Activated naive CD8-positive, alpha-beta T cell treated with anti-CD3 and anti-CD28 coated beads, Interleukin-2, amount 10 ng/mL, durations not matched to agents 7 days and 5 days (primary cell): ENCODE results near the gene FGFBP1. TPM values are rescaled to one million over a fixed set of nuclear protein-coding genes. Genes with fewer than 3 reads are reported as not detected.

ENCODE experiments used
- ATAC-seq: fragments of 150-1000 bp; cut with Tn5 transposase; one replicate; pipeline ENCODE4 v1.10.0; 2021; ENCODE audit warnings: low read depth, moderate library complexity
- POLR2A ChIA-PET: fragments of 350-600 bp; sonication (Branson Sonifier 250); formaldehyde crosslinking; loops from one replicate; lab custom pipeline; 2021; ENCODE audit warnings: antibody characterized with exemption; lab: Charles Lee
- DNase-seq: peaks from one replicate; pipeline ENCODE4 v3.0.0; 2021
- H3K27ac Mint-ChIP-seq: one replicate; pipeline ENCODE4 v1.8.0; 2022; ENCODE audit warnings: mild to moderate bottlenecking, mixed read lengths
- H3K27me3 Mint-ChIP-seq: one replicate; pipeline ENCODE4 v1.8.0; 2022; ENCODE audit warnings: mild to moderate bottlenecking, moderate library complexity, mixed read lengths
- H3K36me3 Mint-ChIP-seq: one replicate; pipeline ENCODE4 v1.8.0; 2021; ENCODE audit warnings: mild to moderate bottlenecking, mixed read lengths
- H3K4me1 Mint-ChIP-seq: one replicate; pipeline ENCODE4 v1.8.0; 2021; ENCODE audit warnings: mixed read lengths
- H3K4me3 Mint-ChIP-seq: one replicate; pipeline ENCODE4 v1.8.0; 2022; ENCODE audit warnings: mild to moderate bottlenecking, moderate library complexity, mixed read lengths
- H3K9me3 Mint-ChIP-seq: one replicate; pipeline ENCODE4 v1.8.0; 2021; ENCODE audit warnings: mixed read lengths
- total RNA-seq, 2 experiments: library from RNA; stranded (reverse); gene quantifications; one replicate each; pipeline ENCODE4 v1.2.3, GENCODE V29; 2021

FGFBP1 gene
- total RNA-seq, 2 experiments from 2014 or later: not detected

- Mint-ChIP-seq H3K36me3 (no peaks in the 10 kb centered on the region), H3K27me3 (peaks cover 41% of the 10 kb centered on the region), H3K4me3 (no peak overlapping the region), H3K9me3 (peaks cover 2% of the 10 kb centered on the region), H3K4me1 (peaks cover 8% of the 10 kb centered on the region), H3K27ac (no peak overlapping the region)
- ATAC-seq (no peak), DNase-seq (no peak)
- POLR2A ChIA-PET: no interaction called here
Observed at GRCh38 chr4:15894921-15895916, 43.3 kb downstream of the FGFBP1 start.

GRCh38 chr4:15894393-15894792, 44.1 kb downstream of the FGFBP1 start:
- Mint-ChIP-seq H3K9me3 (peaks cover 2% of the 10 kb centered on the region), H3K27ac (no peak overlapping the region), H3K27me3 (peaks cover 37% of the 10 kb centered on the region), H3K4me3 (no peak overlapping the region), H3K36me3 (no peaks in the 10 kb centered on the region), H3K4me1 (peaks cover 8% of the 10 kb centered on the region)
- DNase-seq (no peak), ATAC-seq (no peak)
- POLR2A ChIA-PET: no interaction called here

GRCh38 chr4:15893962-15894361, 44.6 kb downstream of the FGFBP1 start:
- ATAC-seq (no peak), DNase-seq (no peak)
- POLR2A ChIA-PET: no interaction called here
- H3K4me3 Mint-ChIP-seq: no peak overlapping the region
- H3K27ac Mint-ChIP-seq: no peak overlapping the region
- peaks cover 34% of the 10 kb centered on the region for H3K27me3 Mint-ChIP-seq
- H3K4me1 Mint-ChIP-seq: peaks cover 8% of the 10 kb centered on the region
- no peaks in the 10 kb centered on the region for H3K36me3 Mint-ChIP-seq
- peaks cover 2% of the 10 kb centered on the region for H3K9me3 Mint-ChIP-seq

GRCh38 chr4:15891312-15891711, 47.2 kb downstream of the FGFBP1 start:
- peaks cover 8% of the 10 kb centered on the region for H3K4me1 Mint-ChIP-seq
- POLR2A ChIA-PET: no interaction called here

GRCh38 chr4:15890246-15890829, 48.2 kb downstream of the FGFBP1 start:
- no peak overlapping the region for H3K27ac Mint-ChIP-seq
- no peak for ATAC-seq

More at GRCh38 chr4:15891312-15891711, 47.2 kb downstream of the FGFBP1 start:
- Mint-ChIP-seq H3K27ac (no peak overlapping the region), H3K36me3 (no peaks in the 10 kb centered on the region), H3K4me3 (no peak overlapping the region), H3K27me3 (peaks cover 15% of the 10 kb centered on the region), H3K9me3 (peaks cover 2% of the 10 kb centered on the region)
- DNase-seq: no peak
- no peak for ATAC-seq

GRCh38 chr4:15888515-15888914, 50.0 kb downstream of the FGFBP1 start:
- Mint-ChIP-seq H3K27ac (no peak overlapping the region), H3K4me1 (peaks cover 5% of the 10 kb centered on the region), H3K36me3 (no peaks in the 10 kb centered on the region), H3K4me3 (no peak overlapping the region), H3K27me3 (peaks cover 12% of the 10 kb centered on the region), H3K9me3 (no peaks in the 10 kb centered on the region)
- ATAC-seq (no peak), DNase-seq (no peak)
- POLR2A ChIA-PET: no interaction called here

More at GRCh38 chr4:15890246-15890829, 48.2 kb downstream of the FGFBP1 start:
- Mint-ChIP-seq H3K4me3 (no peak overlapping the region), H3K27me3 (peaks cover 7% of the 10 kb centered on the region), H3K36me3 (no peaks in the 10 kb centered on the region), H3K4me1 (peaks cover 8% of the 10 kb centered on the region), H3K9me3 (peaks cover 2% of the 10 kb centered on the region)
- POLR2A ChIA-PET: no interaction called here
- no peak for DNase-seq

Other genes with a start within 250 kb of the FGFBP1 start
- under 1 TPM; 0.78 to 0.91 TPM for gene BST1, start 235.7 kb downstream of the FGFBP1 start, total RNA-seq
- gene CD38, start 160.4 kb downstream of the FGFBP1 start, total RNA-seq: 100 to 1,000 TPM in 1 of 2 experiments, 10 to 100 TPM in 1; 99.9 to 110 TPM
- 10 to 100 TPM; 23.9 to 25.0 TPM for gene FGFBP2, start 24.4 kb upstream of the FGFBP1 start, total RNA-seq
- gene PROM1, start 145.3 kb upstream of the FGFBP1 start, total RNA-seq: not detected